GM23338 (cell line): ENCODE data around the gene NT5M. TPM values are rescaled to one million over a fixed set of nuclear protein-coding genes. Genes with fewer than 3 reads are reported as not detected.

Experiments used
- ATAC-seq: fragments of 200-7000 bp; cut with Tn5 transposase; 3 replicates; pipeline ENCODE4 v1.9.1; 2020
- DNase-seq: peaks from one replicate; pipeline ENCODE4 v3.0.0-alpha.2; 2015; ENCODE audit warnings: low spot score
- H2AFZ ChIP-seq: fragments of 200-600 bp; sonication (generic); 2 replicates; pipeline ENCODE4 v1.8.0; 2016; ENCODE audit warnings: antibody characterized with exemption, mild to moderate bottlenecking, moderate library complexity
- H3F3A ChIP-seq: fragments of 200-600 bp; sonication (generic); replicated peaks from 2 replicates; pipeline ENCODE4 v1.8.0; 2017; ENCODE audit warnings: antibody characterized with exemption, mixed run types, low read depth
- H3K27ac ChIP-seq: fragments of 200-600 bp; sonication (generic); 2 replicates; pipeline ENCODE4 v1.6.1; 2016; ENCODE audit warnings: low read depth
- H3K27me3 ChIP-seq: fragments of 200-600 bp; sonication (generic); 2 replicates; pipeline ENCODE4 v1.8.0; 2016; ENCODE audit warnings: mild to moderate bottlenecking, mixed run types, moderate library complexity; ENCODE audit not compliant: insufficient read depth
- H3K36me3 ChIP-seq: fragments of 200-600 bp; sonication (generic); 2 replicates; pipeline ENCODE4 v1.8.0; 2016; ENCODE audit warnings: mild to moderate bottlenecking; ENCODE audit not compliant: insufficient read depth
- H3K4me1 ChIP-seq: fragments of 200-600 bp; sonication (generic); 2 replicates; pipeline ENCODE4 v1.8.0; 2016; ENCODE audit warnings: mild to moderate bottlenecking, moderate library complexity; ENCODE audit not compliant: insufficient read depth
- H3K4me2 ChIP-seq: fragments of 200-600 bp; sonication (generic); 2 replicates; pipeline ENCODE4 v1.7.1; 2017; ENCODE audit warnings: mixed run types
- H3K4me3 ChIP-seq: fragments of 200-600 bp; sonication (generic); 2 replicates; pipeline ENCODE4 v1.6.1; 2016; ENCODE audit warnings: mixed run types
- H3K79me2 ChIP-seq: fragments of 200-600 bp; sonication (generic); replicated peaks from 2 replicates; pipeline ENCODE4 v1.8.0; 2017; ENCODE audit warnings: mild to moderate bottlenecking; ENCODE audit not compliant: insufficient read depth
- H3K9me2 ChIP-seq: fragments of 200-600 bp; sonication (generic); 2 replicates; pipeline ENCODE4 v1.8.0; 2017; ENCODE audit not compliant: insufficient read depth
- H4K20me1 ChIP-seq: fragments of 200-600 bp; sonication (generic); replicated peaks from 2 replicates; pipeline ENCODE4 v1.8.0; 2017; ENCODE audit warnings: mild to moderate bottlenecking; ENCODE audit not compliant: insufficient read depth
- H3K27ac Mint-ChIP-seq: 2 replicates; pipeline ENCODE4 v1.8.0; 2020; ENCODE audit warnings: inconsistent platforms, mild to moderate bottlenecking, moderate library complexity, mixed read lengths
- H3K27me3 Mint-ChIP-seq: 3 replicates; pipeline ENCODE4 v1.8.0; 2022; ENCODE audit warnings: low read depth, mild to moderate bottlenecking, moderate library complexity, mixed read lengths, inconsistent platforms; ENCODE audit not compliant: insufficient read depth, poor library complexity
- H3K36me3 Mint-ChIP-seq: 3 replicates; pipeline ENCODE4 v1.8.0; 2021; ENCODE audit warnings: low read depth, mild to moderate bottlenecking, inconsistent platforms, moderate library complexity, mixed read lengths
- H3K4me1 Mint-ChIP-seq: 3 replicates; pipeline ENCODE4 v1.8.0; 2020; ENCODE audit warnings: mild to moderate bottlenecking, inconsistent platforms, mixed read lengths
- H3K4me3 Mint-ChIP-seq: 3 replicates; pipeline ENCODE4 v1.8.0; 2021; ENCODE audit warnings: moderate library complexity, mild to moderate bottlenecking, inconsistent platforms, mixed read lengths
- H3K9me3 Mint-ChIP-seq: 3 replicates; pipeline ENCODE4 v1.8.0; 2020; ENCODE audit warnings: moderate library complexity, mild to moderate bottlenecking, inconsistent platforms, mixed read lengths
- CREB1 ChIP-seq: fragments of 250-450 bp; sonication (Bioruptor Pico); IDR thresholded peaks from 2 replicates; pipeline ENCODE4 v1.5.0; 2020; ENCODE audit warnings: low read depth, mild to moderate bottlenecking, moderate library complexity
- CTCF ChIP-seq, 2 experiments: fragments of 200-600 bp in 1 of 2; sonication (generic) in 1 of 2; conservative IDR thresholded peaks; 2 replicates each; pipeline versions ENCODE4 v1.5.1 to v1.6.1; 2016 to 2017; ENCODE audit warnings: antibody characterized with exemption in 2 of 2, low read depth in 2 of 2, mild to moderate bottlenecking in 2 of 2, moderate library complexity in 1 of 2
- EZH2phosphoT487 ChIP-seq: fragments of 200-600 bp; sonication (generic); IDR thresholded peaks from one replicate; pipeline ENCODE4 v1.8.1; 2018; ENCODE audit warnings: antibody characterized with exemption; ENCODE audit not compliant: unreplicated experiment
- JUNB ChIP-seq: IDR thresholded peaks from one replicate; pipeline ENCODE4 v1.6.1; 2016; ENCODE audit warnings: antibody characterized with exemption; ENCODE audit not compliant: unreplicated experiment
- NANOG ChIP-seq: IDR thresholded peaks from 2 replicates; pipeline ENCODE4 v1.6.1; 2016; ENCODE audit warnings: antibody characterized with exemption, borderline replicate concordance
- REST ChIP-seq: IDR thresholded peaks from one replicate; pipeline ENCODE4 v1.6.1; 2018; ENCODE audit warnings: antibody characterized with exemption; ENCODE audit not compliant: unreplicated experiment
- STAT1 ChIP-seq: IDR thresholded peaks from one replicate; pipeline ENCODE4 v1.6.1; 2016; ENCODE audit warnings: antibody characterized with exemption; ENCODE audit not compliant: unreplicated experiment
- ZNF114 ChIP-seq: fragments of 250-450 bp; sonication (Bioruptor Pico); IDR thresholded peaks from 2 replicates; pipeline ENCODE4 v1.5.0; 2020; ENCODE audit warnings: mild to moderate bottlenecking, moderate library complexity
- ZNF331 ChIP-seq: fragments of 250-450 bp; sonication (Bioruptor Pico); IDR thresholded peaks from 2 replicates; pipeline ENCODE4 v1.5.0; 2020; ENCODE audit warnings: low read depth, mild to moderate bottlenecking, moderate library complexity
- ZNF462 ChIP-seq: fragments of 250-450 bp; sonication (Bioruptor Pico); IDR thresholded peaks from 2 replicates; pipeline ENCODE4 v1.5.0; 2020; ENCODE audit warnings: mild to moderate bottlenecking, moderate library complexity
- polyA plus RNA-seq: library from polyadenylated mRNA; unstranded; fragments of >200 nt; fragmentation: Nextera tagmentation; extraction: Ambion mirVana; gene quantifications from 2 replicates; pipeline ENCODE4 v1.2.1, GENCODE V29; 2016
- total RNA-seq: library from RNA; depleted of rRNA; stranded (reverse); fragments of >200 nt; shearing (Covaris generic); gene quantifications from 2 replicates; pipeline ENCODE4 v1.2.3, GENCODE V29; 2014

Gene NT5M
- total and polyA plus RNA-seq, 2 experiments from 2014 or later, result 6.0 to 10.6 TPM

- no peaks in the 10 kb centered on the region for H3F3A ChIP-seq
- no peak overlapping the region for H3K4me3 ChIP-seq
- H3K4me3 Mint-ChIP-seq, result no peak overlapping the region
- no peaks in the 10 kb centered on the region for H3K27me3 ChIP-seq
- no peaks in the 10 kb centered on the region for H3K4me1 Mint-ChIP-seq
- H4K20me1 ChIP-seq, result no peaks in the 10 kb centered on the region
- H3K9me2 ChIP-seq, result no peaks in the 10 kb centered on the region
- DNase-seq (no peak), ATAC-seq (no peak)
- H3K36me3 Mint-ChIP-seq, result no peaks in the 10 kb centered on the region
- peaks cover 3% of the 10 kb centered on the region for H3K27me3 Mint-ChIP-seq
- TF ChIP-seq ZNF331 (CRISPR knock-in tag) (no peak), JUNB (no peak), CTCF (conservative IDR thresholded peaks at IDR 0.05; ENCODE audit: low read depth in 2 of 2) (no peak), REST (no peak), CREB1 (CRISPR knock-in tag) (no peak), NANOG (no peak), EZH2phosphoT487 (no peak), STAT1 (no peak), ZNF462 (CRISPR knock-in tag) (no peak), ZNF114 (CRISPR knock-in tag) (no peak)
- no peak overlapping the region for H2AFZ ChIP-seq
- H3K4me1 ChIP-seq, result no peaks in the 10 kb centered on the region
- no peak overlapping the region for H3K4me2 ChIP-seq
- H3K36me3 ChIP-seq, result no peaks in the 10 kb centered on the region
- no peaks in the 10 kb centered on the region; the same call in 2 of the 3 replicates for H3K9me3 Mint-ChIP-seq
- no peaks in the 10 kb centered on the region for H3K79me2 ChIP-seq
- H3K27ac ChIP-seq, result no peak overlapping the region
- no peak overlapping the region for H3K27ac Mint-ChIP-seq
Measured at GRCh38 chr17:17289701-17290100, 13.5 kb upstream of the NT5M start.
